K562 (cell line): ENCODE results near the gene HSP90AA1. TPM values are rescaled to one million over a fixed set of nuclear protein-coding genes. Genes with fewer than 3 reads are reported as not detected.

ENCODE experiments used
- CBFA2T2 ChIP-seq: fragments of 450-650 bp; conservative IDR thresholded peaks from 2 replicates; pipeline ENCODE4 v1.6.1; 2017; ENCODE audit warnings: mild to moderate bottlenecking
- CEBPZ ChIP-seq: fragments of 150-350 bp; IDR thresholded peaks from 2 replicates; pipeline ENCODE4 v1.6.1; 2014; ENCODE audit warnings: low read depth, mild to moderate bottlenecking, low read length, borderline replicate concordance
- DLX4 ChIP-seq: fragments of 250-450 bp; sonication (Bioruptor Pico); IDR thresholded peaks from 2 replicates; pipeline ENCODE4 v1.6.1; 2021; ENCODE audit warnings: mild to moderate bottlenecking
- ERF ChIP-seq: fragments of 450-650 bp; formaldehyde crosslinking; IDR thresholded peaks from 2 replicates; pipeline ENCODE4 v1.4.0; 2020; ENCODE audit warnings: mild to moderate bottlenecking, mixed read lengths
- FUS ChIP-seq: fragments of 200-400 bp; formaldehyde crosslinking; optimal IDR thresholded peaks from 2 replicates; pipeline ENCODE3; 2017; ENCODE audit warnings: low read depth, low read length
- ILF3 ChIP-seq: fragments of 450-650 bp; IDR thresholded peaks from 2 replicates; pipeline ENCODE4 v1.6.1; 2018; ENCODE audit warnings: antibody characterized with exemption, mild to moderate bottlenecking, moderate library complexity, borderline replicate concordance
- JUNB ChIP-seq: fragments of 450-650 bp; formaldehyde crosslinking; conservative IDR thresholded peaks from 2 replicates; pipeline ENCODE4 v1.4.0; 2020; ENCODE audit warnings: mild to moderate bottlenecking
- MYC ChIP-seq, 2 experiments: fragments of 250-450 bp in 1 of 2; sonication (Bioruptor Pico) in 1 of 2; IDR thresholded peaks; 2 replicates each; pipeline versions ENCODE4 v1.5.1 to v1.6.1; 2012 to 2021; ENCODE audit warnings: low read depth in 2 of 2, borderline replicate concordance in 1 of 2, improper control_type of control experiment in 1 of 2, low read length in 1 of 2, mild to moderate bottlenecking in 1 of 2, moderate library complexity in 1 of 2
- MYNN ChIP-seq, 2 experiments: sonication (generic); formaldehyde crosslinking in 1 of 2; IDR thresholded peaks; 2 replicates each; pipeline versions ENCODE4 v1.5.0 to v1.6.1; 2016 to 2020; ENCODE audit warnings: antibody characterized with exemption in 1 of 2, missing genetic modification reagents in 1 of 2
- NFE2 ChIP-seq: IDR thresholded peaks from 2 replicates; pipeline ENCODE4 v1.6.1; 2014; ENCODE audit warnings: antibody characterized with exemption, low read depth
- NFIC ChIP-seq: fragments of 450-650 bp; IDR thresholded peaks from 2 replicates; pipeline ENCODE4 v1.6.1; 2017; ENCODE audit warnings: mild to moderate bottlenecking, inconsistent platforms
- POLR2G ChIP-seq: fragments of 200-400 bp; formaldehyde crosslinking; IDR thresholded peaks from 2 replicates; pipeline ENCODE4 v1.6.1; 2017; ENCODE audit warnings: low read depth, mild to moderate bottlenecking, antibody characterized with exemption, low read length, moderate library complexity
- RCOR1 ChIP-seq, 2 experiments: IDR thresholded peaks; 2 replicates each; pipeline ENCODE4 v1.6.1; 2012; ENCODE audit warnings: low read depth in 2 of 2, low read length in 2 of 2, borderline replicate concordance in 1 of 2, improper control_type of control experiment in 1 of 2
- RFX5 ChIP-seq: IDR thresholded peaks from 2 replicates; pipeline ENCODE4 v1.6.1; 2011; ENCODE audit warnings: low read depth, mild to moderate bottlenecking, improper control_type of control experiment, low read length
- SIN3A ChIP-seq, 2 experiments: fragments of 150-350 bp in 1 of 2; IDR thresholded peaks; 2 replicates each; pipeline ENCODE4 v1.6.1; 2011 to 2016; ENCODE audit warnings: borderline replicate concordance in 2 of 2, low read depth in 2 of 2, low read length in 2 of 2, mild to moderate bottlenecking in 2 of 2, moderate library complexity in 2 of 2; ENCODE audit not compliant: control insufficient read depth in 1 of 2
- SNIP1 ChIP-seq: fragments of 450-650 bp; IDR thresholded peaks from 2 replicates; pipeline ENCODE4 v1.7.1; 2017; ENCODE audit warnings: low read depth, mild to moderate bottlenecking
- STAT5B ChIP-seq: fragments of 250-450 bp; sonication (Bioruptor Pico); IDR thresholded peaks from 2 replicates; pipeline ENCODE4 v1.8.0; 2021; ENCODE audit warnings: mild to moderate bottlenecking, inconsistent platforms
- SUPT5H ChIP-seq: fragments of 450-650 bp; IDR thresholded peaks from 2 replicates; pipeline ENCODE4 v1.6.1; 2016
- XRCC5 ChIP-seq: fragments of 200-400 bp; formaldehyde crosslinking; IDR thresholded peaks from 2 replicates; pipeline ENCODE4 v1.6.1; 2017; ENCODE audit warnings: low read depth, mild to moderate bottlenecking, low read length
- ZBTB34 ChIP-seq: fragments of 250-450 bp; sonication (Bioruptor Pico); IDR thresholded peaks from 2 replicates; pipeline ENCODE4 v1.8.0; 2021; ENCODE audit warnings: mild to moderate bottlenecking, moderate library complexity
- ZNF143 ChIP-seq: sonication (generic); formaldehyde crosslinking; IDR thresholded peaks from 2 replicates; pipeline ENCODE4 v1.9.0; 2022; ENCODE audit warnings: mild to moderate bottlenecking, missing genetic modification reagents
- ZNF217 ChIP-seq: sonication (generic); formaldehyde crosslinking; IDR thresholded peaks from 2 replicates; pipeline ENCODE4 v1.8.0; 2022; ENCODE audit warnings: mild to moderate bottlenecking, missing genetic modification reagents
- ZNF444 ChIP-seq: fragments of 250-450 bp; sonication (Bioruptor Pico); IDR thresholded peaks from 2 replicates; pipeline ENCODE4 v1.4.0; 2020; ENCODE audit warnings: mild to moderate bottlenecking, moderate library complexity
- polyA plus RNA-seq, 8 experiments: library from polyadenylated mRNA; depleted of rRNA in 4 of 8; stranded (reverse) in 5 of 8; unstranded in 3 of 8; fragments of >200 nt; fragmentation: Nextera tagmentation in 2 of 8; fragmentation: Illumina TruSeq in 1 of 8; extraction: Ambion mirVana in 2 of 8; extraction: Trizol in 1 of 8; gene quantifications; 2 replicates each; pipeline versions ENCODE4 v1.2.1 to v1.2.3, GENCODE V29; 2011 to 2014; ENCODE audit warnings: inconsistent platforms in 1 of 8, missing spikeins in 1 of 8
- total RNA-seq, 7 experiments: library from RNA; depleted of rRNA in 6 of 7; stranded (reverse); fragments of >200 nt in 6 of 7; fragmentation: Illumina TruSeq in 2 of 7; extraction: Trizol in 2 of 7; gene quantifications; 2 replicates each; pipeline versions ENCODE4 v1.2.1 to v1.2.3, GENCODE V29; 2011 to 2021; ENCODE audit warnings: low replicate concordance in 1 of 7

HSP90AA1 gene
- total and polyA plus RNA-seq, 9 of the 15 experiments (the other 6 are each of a cell fraction or from before 2014, with no cell fraction given), result 377 to 1,731 (median 879) TPM

- TF ChIP-seq MYC (IDR thresholded peaks at IDR 0.05; ENCODE audit: low read depth, low read length) (peak; percentile 74), MYC (CRISPR knock-in tag; IDR thresholded peaks at IDR 0.05; ENCODE audit: borderline replicate concordance, low read depth) (no peak), ZNF444 (CRISPR knock-in tag) (no peak), CEBPZ (no peak), SNIP1 (peak; percentile 96), ZBTB34 (no peak), XRCC5 (peak; percentile 54; the same call in 1 of the 2 replicates), RCOR1 (IDR thresholded peaks at IDR 0.05; ENCODE audit: borderline replicate concordance in 1 of 2, low read depth in 2 of 2, low read length in 2 of 2) (0 out of 4 replicates have a peak, but pooled peaks of 1 of the 2 experiments have one; percentile 9), RFX5 (no peak), STAT5B (CRISPR knock-in tag) (no peak), NFE2 (no peak), SIN3A (IDR thresholded peaks at IDR 0.05; ENCODE audit: borderline replicate concordance in 2 of 2, control insufficient read depth in 1 of 2, low read depth in 2 of 2, low read length in 2 of 2) (peak in 1 of 2 experiments; percentile 6; a peak in 1 of 4 replicates), DLX4 (CRISPR knock-in tag) (no peak), SUPT5H (peak; percentile 37; the same call in 1 of the 2 replicates), NFIC (no peak), ERF (CRISPR knock-in tag) (no peak), ILF3 (no peak), ZNF217 (CRISPR knock-in tag) (no peak), POLR2G (peak; percentile 39; the same call in 1 of the 2 replicates), JUNB (CRISPR knock-in tag) (no peak), FUS (no peak), ZNF143 (CRISPR knock-in tag) (no peak), CBFA2T2 (no peak), MYNN (IDR thresholded peaks at IDR 0.05) (no peak), MYNN (CRISPR knock-in tag; IDR thresholded peaks at IDR 0.05) (no peak)
Measured at GRCh38 chr14:102046337-102047278, 40.2 kb downstream of the HSP90AA1 start (continued).
